ENCODE measurements around the gene BTNL2.

DNA sequence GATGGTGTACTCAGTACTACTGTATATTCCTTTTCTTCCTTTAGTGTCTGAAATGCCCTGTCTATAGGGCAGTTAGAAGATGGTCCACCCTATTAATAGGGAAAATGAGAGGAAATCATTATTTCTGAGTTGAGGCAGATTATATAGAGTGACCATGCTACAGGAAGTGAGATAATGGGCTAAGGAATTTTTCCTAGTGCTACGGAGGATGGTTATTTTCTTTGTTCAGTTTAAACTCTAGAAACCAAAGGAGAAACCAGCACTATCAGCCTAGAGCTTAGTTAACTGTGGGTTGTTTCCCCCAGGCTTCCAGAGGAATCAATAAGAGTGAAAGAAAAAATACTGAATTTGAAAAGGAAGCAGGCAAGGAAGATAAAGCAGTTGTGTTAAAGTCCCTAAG lies 35.8 kb downstream of the BTNL2 start:
- TF ChIP-seq, protein P1, sequence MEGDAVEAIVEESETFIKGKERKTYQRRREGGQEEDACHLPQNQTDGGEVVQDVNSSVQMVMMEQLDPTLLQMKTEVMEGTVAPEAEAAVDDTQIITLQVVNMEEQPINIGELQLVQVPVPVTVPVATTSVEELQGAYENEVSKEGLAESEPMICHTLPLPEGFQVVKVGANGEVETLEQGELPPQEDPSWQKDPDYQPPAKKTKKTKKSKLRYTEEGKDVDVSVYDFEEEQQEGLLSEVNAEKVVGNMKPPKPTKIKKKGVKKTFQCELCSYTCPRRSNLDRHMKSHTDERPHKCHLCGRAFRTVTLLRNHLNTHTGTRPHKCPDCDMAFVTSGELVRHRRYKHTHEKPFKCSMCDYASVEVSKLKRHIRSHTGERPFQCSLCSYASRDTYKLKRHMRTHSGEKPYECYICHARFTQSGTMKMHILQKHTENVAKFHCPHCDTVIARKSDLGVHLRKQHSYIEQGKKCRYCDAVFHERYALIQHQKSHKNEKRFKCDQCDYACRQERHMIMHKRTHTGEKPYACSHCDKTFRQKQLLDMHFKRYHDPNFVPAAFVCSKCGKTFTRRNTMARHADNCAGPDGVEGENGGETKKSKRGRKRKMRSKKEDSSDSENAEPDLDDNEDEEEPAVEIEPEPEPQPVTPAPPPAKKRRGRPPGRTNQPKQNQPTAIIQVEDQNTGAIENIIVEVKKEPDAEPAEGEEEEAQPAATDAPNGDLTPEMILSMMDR (IDR thresholded peaks at IDR 0.05) = no peak
- TF ChIP-seq EZH2phosphoT487 (IDR thresholded peaks at IDR 0.05) (no peak), EZH2 (IDR thresholded peaks at IDR 0.05) (no peak)

All from neural progenitor cell (in vitro differentiated cells).